Neuronal stem cell (in vitro differentiated cells): ENCODE results near the gene DBF4B.
A peak's percentile ranks its signal among the peaks of the same experiment; 100 is the strongest.

ENCODE experiments used
- DNase-seq: peaks from one replicate; pipeline ENCODE4 v3.0.0-alpha.2; 2013; ENCODE audit warnings: low spot score
- H2AFZ ChIP-seq: one replicate; pipeline ENCODE4 v1.6.1; 2013; ENCODE audit warnings: mild to moderate bottlenecking, low read length, inconsistent platforms
- H2AK5ac ChIP-seq: 2 replicates; pipeline ENCODE4 v1.6.1; 2013; ENCODE audit warnings: low read depth, mild to moderate bottlenecking, inconsistent platforms, low read length, moderate library complexity, mixed read lengths
- H2BK120ac ChIP-seq: 2 replicates; pipeline ENCODE4 v1.6.1; 2013; ENCODE audit warnings: low read depth, mild to moderate bottlenecking, inconsistent platforms, low read length, moderate library complexity, mixed read lengths
- H2BK12ac ChIP-seq: one replicate; pipeline ENCODE4 v1.6.1; 2013; ENCODE audit warnings: low read length, inconsistent platforms
- H2BK15ac ChIP-seq: 2 replicates; pipeline ENCODE4 v1.6.1; 2013; ENCODE audit warnings: mild to moderate bottlenecking, low read length, inconsistent platforms, mixed read lengths
- H2BK5ac ChIP-seq: one replicate; pipeline ENCODE4 v1.6.1; 2013; ENCODE audit warnings: inconsistent platforms, mild to moderate bottlenecking, low read length, moderate library complexity
- H3K14ac ChIP-seq: one replicate; pipeline ENCODE4 v1.6.1; 2013; ENCODE audit warnings: low read length, inconsistent platforms
- H3K18ac ChIP-seq: 2 replicates; pipeline ENCODE4 v1.6.1; 2013; ENCODE audit warnings: low read length, inconsistent platforms
- H3K23ac ChIP-seq: 2 replicates; pipeline ENCODE4 v1.6.1; 2013; ENCODE audit warnings: low read depth, mild to moderate bottlenecking, mixed read lengths, low read length, inconsistent platforms; ENCODE audit not compliant: poor library complexity
- H3K27ac ChIP-seq: replicated peaks from 3 replicates; pipeline ENCODE4 v1.5.1; 2013; ENCODE audit warnings: low read length, inconsistent platforms
- H3K27me3 ChIP-seq, 3 experiments: 2 replicates each; pipeline ENCODE4 v1.6.1; 2013; ENCODE audit warnings: low read length in 3 of 3, mild to moderate bottlenecking in 2 of 3, inconsistent platforms in 1 of 3, low read depth in 1 of 3, mixed read lengths in 1 of 3, moderate library complexity in 1 of 3; ENCODE audit not compliant: control insufficient read depth in 3 of 3, insufficient read depth in 3 of 3
- H3K36me3 ChIP-seq, 2 donors: replicated peaks in 1 of 2; 2 replicates each; pipeline ENCODE4 v1.6.1; 2013; ENCODE audit warnings: low read length in 2 of 2; ENCODE audit not compliant: control insufficient read depth in 2 of 2, insufficient read depth in 2 of 2
- H3K4ac ChIP-seq: 2 replicates; pipeline ENCODE4 v1.6.1; 2013; ENCODE audit warnings: inconsistent platforms, mild to moderate bottlenecking, low read length, moderate library complexity
- H3K4me1 ChIP-seq, 2 donors: 1 replicate in 1 of 2; 2 replicates in 1 of 2; pipeline ENCODE4 v1.6.1; 2013; ENCODE audit warnings: low read length in 2 of 2, low read depth in 1 of 2; ENCODE audit not compliant: control insufficient read depth in 2 of 2, insufficient read depth in 1 of 2
- H3K4me2 ChIP-seq: one replicate; pipeline ENCODE4 v1.6.1; 2013; ENCODE audit warnings: mild to moderate bottlenecking, low read length, inconsistent platforms; ENCODE audit not compliant: insufficient read depth, poor library complexity, severe bottlenecking
- H3K4me3 ChIP-seq, 2 donors: 2 replicates each; pipeline ENCODE4 v1.5.1; 2013; ENCODE audit warnings: low read length in 2 of 2, mild to moderate bottlenecking in 2 of 2, inconsistent platforms in 1 of 2, moderate library complexity in 1 of 2
- H3K79me1 ChIP-seq: one replicate; pipeline ENCODE4 v1.6.1; 2013; ENCODE audit warnings: low read depth, mild to moderate bottlenecking, inconsistent platforms, low read length, moderate library complexity
- H3K9ac ChIP-seq: one replicate; pipeline ENCODE4 v1.6.1; 2013; ENCODE audit warnings: mild to moderate bottlenecking, low read depth, low read length, inconsistent platforms; ENCODE audit not compliant: poor library complexity
- H3K9me3 ChIP-seq, 2 donors: replicated peaks in 1 of 2; 2 replicates each; pipeline versions ENCODE3 to v1.6.1; 2013; ENCODE audit warnings: low read length in 2 of 2, mild to moderate bottlenecking in 2 of 2, inconsistent platforms in 1 of 2, low read depth in 1 of 2, mixed read lengths in 1 of 2, moderate library complexity in 1 of 2; ENCODE audit not compliant: control insufficient read depth in 2 of 2, insufficient read depth in 1 of 2
- H4K8ac ChIP-seq: one replicate; pipeline ENCODE4 v1.6.1; 2013; ENCODE audit warnings: low read depth, mild to moderate bottlenecking, inconsistent platforms, low read length, moderate library complexity
- H4K91ac ChIP-seq: one replicate; pipeline ENCODE4 v1.6.1; 2013; ENCODE audit warnings: low read length, low read depth, mild to moderate bottlenecking, inconsistent platforms; ENCODE audit not compliant: poor library complexity
- WGBS, 2 donors: extraction: QIAGEN DNeasy Blood & Tissue Kit; methylation state at CpG; one replicate each; pipeline ENCODE4 v1.1.7; 2013; ENCODE audit warnings: missing lambda C conversion rate in 2 of 2, mixed read lengths in 1 of 2; ENCODE audit not compliant: insufficient read length in 2 of 2, insufficient replicate concordance in 1 of 2; ENCODE audit errors: extremely low coverage in 2 of 2; 5-methylcytosine and 5-hydroxymethylcytosine counted together

Gene DBF4B

DNA sequence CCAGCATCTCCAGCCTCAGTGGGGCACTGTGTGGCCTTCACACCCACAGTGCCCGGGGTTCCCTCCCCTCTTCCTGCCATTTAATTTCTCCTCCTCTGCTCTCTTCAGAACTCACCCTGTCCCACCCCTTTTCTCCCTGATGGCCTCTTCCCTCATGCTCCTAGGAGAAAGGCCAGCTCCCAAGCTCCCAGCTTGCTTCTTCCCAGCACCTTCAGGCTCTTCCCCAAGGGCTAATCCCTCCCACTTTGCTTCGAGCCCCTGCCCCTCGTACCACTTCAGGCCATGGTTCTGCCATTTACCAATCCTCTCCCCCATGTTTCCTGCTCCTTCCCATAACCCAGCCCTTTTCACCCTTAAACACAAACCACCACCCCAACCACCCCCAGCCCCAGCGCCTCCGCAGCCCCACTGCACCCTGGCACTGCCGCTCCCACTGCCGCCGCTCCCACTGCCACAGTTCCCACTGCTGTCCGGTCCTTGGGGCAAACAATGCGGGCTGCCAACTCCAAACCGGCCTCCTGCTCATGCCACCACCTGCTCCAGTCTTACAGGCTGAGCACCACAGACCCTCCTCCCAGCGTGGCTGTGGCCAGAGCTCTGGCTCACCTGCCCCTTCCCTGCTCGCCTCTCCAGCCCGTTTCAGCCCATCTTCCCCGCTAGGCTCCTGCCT lies 78.9 kb downstream of the DBF4B start:
- Histone ChIP-seq H2BK15ac (no peak overlapping the region), H2BK5ac (peak overlapping the region; percentile 53), H3K4me3 (peak overlapping the region in 1 of 2 donors; percentile 58), H3K9ac (peak overlapping the region; percentile 44), H2AK5ac (no peak overlapping the region), H2BK120ac (no peak overlapping the region), H2AFZ (no peak overlapping the region), H2BK12ac (peak overlapping the region; percentile 97), H3K18ac (peak overlapping the region; percentile 57), H3K23ac (peak overlapping the region; percentile 99), H3K79me1 (peaks cover 3% of the 10 kb centered on the region), H3K27ac (no peak overlapping the region), H3K36me3 (no peaks in the 10 kb centered on the region), H3K9me3 (no peaks in the 10 kb centered on the region), H3K4me1 (peaks cover 3 to 5% of the 10 kb centered on the region in 2 donors), H4K8ac (peak overlapping the region; percentile 43), H3K4me2 (no peak overlapping the region), H4K91ac (no peak overlapping the region), H3K27me3 (peaks cover 0 to 7% (median 0%) of the 10 kb centered on the region in 3 experiments), H3K4ac (peak overlapping the region; percentile 93), H3K14ac (peak overlapping the region; percentile 38)
- WGBS, 2 donors, result no CpG with 5 or more reads among the region's 15 CpGs
- no peak for DNase-seq

DNA sequence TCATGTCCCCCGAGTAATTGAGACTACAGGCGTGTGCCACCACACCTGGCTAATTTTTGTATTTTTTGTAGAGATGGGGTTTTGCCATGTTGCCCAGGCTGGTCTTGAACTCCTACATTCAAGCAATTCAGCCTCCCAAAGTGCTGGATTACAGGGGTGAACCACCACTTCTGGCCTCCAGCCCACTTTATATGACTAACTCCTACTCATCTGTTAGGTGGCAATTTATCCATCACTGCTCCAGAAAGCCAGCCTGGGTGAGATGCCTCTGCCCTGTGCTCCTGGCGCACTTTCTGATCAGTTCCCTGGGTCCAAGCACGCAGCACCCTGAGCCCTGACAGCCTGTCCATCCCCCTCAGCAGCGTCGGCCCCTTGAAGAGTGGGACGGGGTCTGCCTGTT lies 79.7 kb downstream of the DBF4B start:
- no peaks in the 10 kb centered on the region for H3K36me3 ChIP-seq
- no peak for DNase-seq
- H4K8ac ChIP-seq, result no peak overlapping the region
- H2BK15ac ChIP-seq, result no peak overlapping the region
- H2AFZ ChIP-seq, result no peak overlapping the region
- H3K4me1 ChIP-seq, result no peaks in the 10 kb centered on the region
- H3K27ac ChIP-seq, result no peak overlapping the region
- no peak overlapping the region for H2BK12ac ChIP-seq
- H3K9ac ChIP-seq, result no peak overlapping the region
- no peak overlapping the region for H3K4me3 ChIP-seq
- H3K18ac ChIP-seq, result no peak overlapping the region
- H3K27me3 ChIP-seq, result peaks cover 0 to 7% (median 0%) of the 10 kb centered on the region in 3 experiments
- WGBS, 2 donors, result no CpG with 5 or more reads among the region's 7 CpGs
- no peak overlapping the region for H3K23ac ChIP-seq
- H4K91ac ChIP-seq, result no peak overlapping the region
- H3K9me3 ChIP-seq, result no peaks in the 10 kb centered on the region
- H2BK120ac ChIP-seq, result no peak overlapping the region
- H3K4me2 ChIP-seq, result no peak overlapping the region
- H3K14ac ChIP-seq, result peak overlapping the region; percentile 71
- H3K79me1 ChIP-seq, result peaks cover 3% of the 10 kb centered on the region
- no peak overlapping the region for H2AK5ac ChIP-seq
- H2BK5ac ChIP-seq, result no peak overlapping the region
- H3K4ac ChIP-seq, result no peak overlapping the region

DNA sequence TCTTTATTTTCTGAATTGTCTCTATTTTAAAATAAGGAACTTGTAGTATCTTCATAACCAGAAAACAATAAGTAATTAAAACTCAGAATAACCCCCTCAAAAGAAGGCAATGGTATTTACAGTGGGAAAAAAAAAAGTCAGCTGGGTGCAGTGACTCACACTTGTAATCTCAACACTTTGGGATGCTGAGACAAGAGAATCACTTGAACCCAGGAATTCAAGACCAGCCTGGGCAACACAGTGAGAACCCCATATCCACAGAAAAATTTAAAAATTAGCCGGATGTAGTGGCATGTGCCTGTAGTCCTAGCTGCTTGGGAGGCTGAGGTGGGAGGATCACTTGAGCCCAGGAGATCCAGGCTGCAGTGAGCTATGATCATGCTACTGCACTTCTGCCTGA lies 83.8 kb downstream of the DBF4B start:
- H2AFZ ChIP-seq, result no peak overlapping the region
- peaks cover 3% of the 10 kb centered on the region for H3K79me1 ChIP-seq
- WGBS, 2 donors, result no CpG with 5 or more reads among the region's 1 CpG
- no peak overlapping the region for H2BK120ac ChIP-seq
- no peak overlapping the region for H3K4ac ChIP-seq
- H3K4me3 ChIP-seq, result no peak overlapping the region
- H3K4me1 ChIP-seq, result peaks cover 4 to 14% of the 10 kb centered on the region in 2 donors
- DNase-seq, result no peak
- no peak overlapping the region for H4K8ac ChIP-seq
- no peaks in the 10 kb centered on the region for H3K27me3 ChIP-seq
- H2AK5ac ChIP-seq, result no peak overlapping the region
- H3K4me2 ChIP-seq, result no peak overlapping the region
- no peak overlapping the region for H2BK5ac ChIP-seq
- no peak overlapping the region for H3K23ac ChIP-seq
- no peak overlapping the region for H2BK12ac ChIP-seq
- H3K36me3 ChIP-seq, result peaks cover 2 to 16% of the 10 kb centered on the region in 2 donors
- no peak overlapping the region for H3K14ac ChIP-seq
- no peak overlapping the region for H3K27ac ChIP-seq
- H2BK15ac ChIP-seq, result no peak overlapping the region
- H3K9me3 ChIP-seq, result no peaks in the 10 kb centered on the region
- no peak overlapping the region for H4K91ac ChIP-seq
- H3K9ac ChIP-seq, result no peak overlapping the region
- H3K18ac ChIP-seq, result no peak overlapping the region

DNA sequence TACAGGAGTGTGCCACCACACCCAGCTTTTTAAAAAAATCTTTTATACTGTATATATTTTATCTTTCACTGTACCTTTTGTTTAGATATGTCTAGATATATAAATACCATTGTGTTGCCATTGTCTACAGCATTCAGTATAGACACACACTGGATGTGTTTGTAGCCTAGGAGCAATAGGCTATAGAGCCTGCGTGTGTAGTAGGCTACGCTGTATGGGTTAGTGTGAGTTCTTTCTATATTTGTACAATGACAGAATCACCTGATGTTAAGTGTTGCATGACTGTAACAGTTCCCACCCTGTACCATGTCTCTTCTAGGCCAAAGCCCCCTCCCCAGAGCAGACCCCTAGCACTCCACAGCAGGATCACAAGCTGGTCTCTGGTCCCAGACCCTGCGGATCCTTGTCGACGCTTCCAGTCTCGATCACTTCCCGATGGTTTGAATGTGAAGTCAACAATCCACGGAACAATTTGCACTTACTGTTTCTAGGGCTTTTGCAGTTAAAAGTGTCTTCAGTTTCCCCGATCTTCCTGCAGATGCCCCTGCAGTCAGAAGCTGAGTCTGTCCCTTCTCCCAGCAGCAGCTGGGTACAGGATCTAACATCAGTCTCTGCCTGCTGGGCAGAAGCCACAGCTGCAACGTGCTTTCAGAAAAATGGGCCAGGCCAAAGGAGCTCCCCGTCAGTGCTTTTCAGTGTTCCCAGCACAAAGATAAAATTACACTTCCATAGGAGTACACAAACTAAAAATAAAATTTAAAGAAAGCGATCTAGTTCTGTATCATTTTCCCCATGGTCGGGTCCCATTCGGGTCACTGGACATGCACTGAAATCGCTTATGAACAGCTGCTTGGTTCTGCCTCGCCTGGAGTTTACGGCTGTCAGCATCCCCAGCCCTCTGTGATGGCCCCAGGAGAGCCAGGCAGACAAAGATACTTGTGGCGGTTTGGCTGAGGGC lies 85.7 kb downstream of the DBF4B start:
- Histone ChIP-seq H3K27ac (peak overlapping the region; percentile 3), H3K4me3 (no peak overlapping the region), H3K9me3 (no peaks in the 10 kb centered on the region)

More for the DNA sequence above, 85.7 kb downstream of the DBF4B start:
- peaks cover 3% of the 10 kb centered on the region for H3K79me1 ChIP-seq
- no peak overlapping the region for H4K8ac ChIP-seq
- H3K23ac ChIP-seq, result no peak overlapping the region
- no peak overlapping the region for H3K4ac ChIP-seq
- H3K27me3 ChIP-seq, result no peaks in the 10 kb centered on the region
- no peak overlapping the region for H2BK15ac ChIP-seq
- H4K91ac ChIP-seq, result no peak overlapping the region
- H3K18ac ChIP-seq, result no peak overlapping the region
- no peak for DNase-seq
- H2BK12ac ChIP-seq, result no peak overlapping the region
- no peak overlapping the region for H3K9ac ChIP-seq
- H3K14ac ChIP-seq, result no peak overlapping the region
- H2BK5ac ChIP-seq, result no peak overlapping the region
- peaks cover 2 to 35% of the 10 kb centered on the region in 2 donors for H3K36me3 ChIP-seq
- WGBS, 2 donors, result no CpG with 5 or more reads among the region's 18 CpGs
- no peak overlapping the region for H3K4me2 ChIP-seq
- H2AFZ ChIP-seq, result peak overlapping the region; percentile 74
- no peak overlapping the region for H2AK5ac ChIP-seq
- H3K4me1 ChIP-seq, result peaks cover 4 to 14% of the 10 kb centered on the region in 2 donors
- H2BK120ac ChIP-seq, result no peak overlapping the region
